ENCODE measurements around the gene IFITM1. TPM values are rescaled to one million over a fixed set of nuclear protein-coding genes. Genes with fewer than 3 reads are reported as not detected.

IFITM1 gene
- total and polyA plus RNA-seq, 2 donors (not counting 3 experiments of a cell fraction or from before 2014, with no cell fraction given) = 11.5 to 24.6 TPM

GRCh38 chr11:291281-292210 is 22.3 kb upstream of the IFITM1 start:
- H3K27me3 ChIP-seq (ENCODE audit: control insufficient read depth in 2 of 2, insufficient read depth in 2 of 2, low read length in 2 of 2) = peaks cover 8% of the 10 kb centered on the region in 2 experiments
- no peaks in the 10 kb centered on the region for H3K9me1 ChIP-seq (replicated peaks; ENCODE audit: control insufficient read depth, extremely low read depth, insufficient read depth, low read length)
- no peak overlapping the region for H3K27ac ChIP-seq (ENCODE audit: insufficient read depth, low read depth, low read length)
- no peaks in the 10 kb centered on the region for H3K9me3 ChIP-seq (replicated peaks; ENCODE audit: control insufficient read depth, insufficient read depth, low read length)
- no peak overlapping the region for H3K4me3 ChIP-seq (replicated peaks in 1 of 3; ENCODE audit: insufficient read depth in 1 of 3, low read depth in 1 of 3, low read length in 3 of 3)
- H4K20me1 ChIP-seq (replicated peaks; ENCODE audit: control insufficient read depth, extremely low read depth, insufficient read depth, low read length) = no peaks in the 10 kb centered on the region
- no peak overlapping the region for H3K9ac ChIP-seq (replicated peaks; ENCODE audit: extremely low read depth, insufficient read depth, low read length)
- H3K4me2 ChIP-seq (ENCODE audit: insufficient read depth, low read length) = no peak overlapping the region
- ChIA-PET POLR2A (no interaction called here), CTCF (interaction anchor here (1.3 to 2.2 kb wide), 2 partner anchors 13 to 14 kb away, joined by 4 to 11 read pairs; no protein-coding TSS in a partner anchor)
- FAIRE-seq = no peak
- H2AFZ ChIP-seq (ENCODE audit: low read depth, low read length) = no peak overlapping the region
- no peaks in the 10 kb centered on the region for H3K79me2 ChIP-seq (ENCODE audit: control insufficient read depth, insufficient read depth, low read length)
- peaks cover 0 to 8% of the 10 kb centered on the region in 2 experiments for H3K36me3 ChIP-seq (ENCODE audit: control insufficient read depth in 2 of 2, extremely low read depth in 1 of 2, insufficient read depth in 2 of 2, low read length in 2 of 2)
- dilution Hi-C loops (cut with MboI; ENCODE audit: extremely low pct_ligation_motif_present, low sequenced_read_pairs) = no loop called here
- no TSS peak for BruUV-seq (replicated peaks)
- no peak for TF ChIP-seq JUN (IDR thresholded peaks at IDR 0.05; ENCODE audit: borderline replicate concordance, insufficient read depth, insufficient read length, low read depth)
- H3K4me1 ChIP-seq (ENCODE audit: control insufficient read depth, extremely low read depth, insufficient read depth, low read length) = peaks cover 3% of the 10 kb centered on the region
- intact Hi-C loops (cut with micrococcal nuclease) = no loop called here
- DNase-seq (ENCODE audit: low read depth, low spot score) = no peak

DNA sequence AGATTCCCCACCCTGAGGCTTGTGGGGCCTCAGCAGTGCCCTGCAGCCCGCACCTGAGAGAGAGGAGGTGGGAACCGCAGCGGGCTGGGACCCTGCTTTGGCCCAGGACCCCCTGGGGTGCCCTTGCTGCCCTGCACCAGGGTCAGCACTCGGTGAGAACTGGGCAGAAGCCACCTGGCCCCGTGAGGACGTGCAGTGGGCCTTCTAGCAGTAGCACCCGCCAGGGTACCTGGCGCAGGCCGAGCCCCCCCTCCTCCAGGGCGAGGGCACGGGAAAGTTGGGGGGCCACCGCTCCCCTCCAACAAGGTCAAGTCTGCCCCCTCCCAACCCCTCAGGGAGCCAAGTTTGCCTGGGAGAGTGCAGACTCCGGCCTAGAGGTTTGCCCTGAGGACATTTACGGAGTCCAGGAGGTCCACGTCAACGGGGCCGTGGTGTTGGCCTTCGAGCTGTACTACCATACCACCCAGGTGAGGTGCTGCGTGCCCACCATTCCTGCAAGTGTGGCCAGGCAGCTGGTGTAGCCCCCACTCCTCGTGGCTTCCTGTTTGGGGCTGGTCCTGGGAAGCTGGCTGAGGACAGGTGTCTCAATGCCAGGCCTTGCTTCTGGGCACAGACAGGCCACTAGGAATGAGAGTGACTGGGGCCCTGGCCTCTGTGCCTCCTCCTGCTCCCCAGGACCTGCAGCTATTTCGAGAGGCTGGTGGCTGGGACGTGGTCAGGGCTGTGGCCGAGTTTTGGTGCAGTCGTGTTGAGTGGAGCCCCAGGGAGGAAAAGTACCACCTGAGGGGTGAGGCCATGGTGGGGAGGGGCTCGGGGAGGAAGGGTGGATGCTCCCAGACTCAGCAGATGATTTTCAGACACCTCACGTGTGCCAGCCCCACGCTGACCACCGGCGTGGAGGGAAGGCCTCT is 21.4 kb upstream of the IFITM1 start:
- no peaks in the 10 kb centered on the region for H3K9me3 ChIP-seq (replicated peaks; ENCODE audit: control insufficient read depth, insufficient read depth, low read length)
- H3K9me1 ChIP-seq (replicated peaks; ENCODE audit: control insufficient read depth, extremely low read depth, insufficient read depth, low read length) = no peaks in the 10 kb centered on the region
- intact Hi-C loops (cut with micrococcal nuclease) = no loop called here
- H4K20me1 ChIP-seq (replicated peaks; ENCODE audit: control insufficient read depth, extremely low read depth, insufficient read depth, low read length) = no peaks in the 10 kb centered on the region
- peaks cover 0 to 8% of the 10 kb centered on the region in 2 experiments for H3K36me3 ChIP-seq (ENCODE audit: control insufficient read depth in 2 of 2, extremely low read depth in 1 of 2, insufficient read depth in 2 of 2, low read length in 2 of 2)
- H3K4me1 ChIP-seq (ENCODE audit: control insufficient read depth, extremely low read depth, insufficient read depth, low read length) = peaks cover 3% of the 10 kb centered on the region
- H3K27me3 ChIP-seq (ENCODE audit: control insufficient read depth in 2 of 2, insufficient read depth in 2 of 2, low read length in 2 of 2) = peaks cover 5 to 8% of the 10 kb centered on the region in 2 experiments
- no TSS peak for BruUV-seq (replicated peaks)
- no peak overlapping the region for H3K27ac ChIP-seq (ENCODE audit: insufficient read depth, low read depth, low read length)
- DNase-seq (ENCODE audit: low read depth, low spot score) = no peak
- FAIRE-seq = no peak
- no peak overlapping the region for H3K4me2 ChIP-seq (ENCODE audit: insufficient read depth, low read length)
- no peaks in the 10 kb centered on the region for H3K79me2 ChIP-seq (ENCODE audit: control insufficient read depth, insufficient read depth, low read length)
- H2AFZ ChIP-seq (ENCODE audit: low read depth, low read length) = no peak overlapping the region
- CTCF ChIA-PET = interaction anchor here (1.3 kb wide), 1 partner anchor 12 kb away, joined by 4 read pairs; no protein-coding TSS in a partner anchor
- H3K4me3 ChIP-seq (replicated peaks in 1 of 3; ENCODE audit: insufficient read depth in 1 of 3, low read depth in 1 of 3, low read length in 3 of 3) = no peak overlapping the region
- dilution Hi-C loops (cut with MboI; ENCODE audit: extremely low pct_ligation_motif_present, low sequenced_read_pairs) = no loop called here
- no peak for TF ChIP-seq POLR2A (IDR thresholded peaks at IDR 0.05; ENCODE audit: low read depth, low read length)
- POLR2A ChIA-PET = no interaction called here
- no peak overlapping the region for H3K9ac ChIP-seq (replicated peaks; ENCODE audit: extremely low read depth, insufficient read depth, low read length)
